ENCODE results near the gene SCARB1.

- no peak for TF ChIP-seq CTCF (IDR thresholded peaks at IDR 0.05)
- TF ChIP-seq POLR2AphosphoS5 (IDR thresholded peaks at IDR 0.05; ENCODE audit: low read depth, low read length), result no peak
Measured at GRCh38 chr12:124805050-124805449, 58.6 kb downstream of the SCARB1 start.

Data from Panc1 (cell line).